Stimulated activated CD4-positive, alpha-beta T cell treated with anti-CD3 and anti-CD28 coated beads, Interleukin-1b, Interleukin-23, amount 100 ng/mL, for 4 hours (primary cell): ENCODE results near the gene PRR30.
A peak's percentile ranks its signal among the peaks of the same experiment; 100 is the strongest.
"Not testable (repeated sequence)": the region's sequence is repeated elsewhere in the genome, so short reads cannot be mapped to it uniquely, and the experiment has no call there.

Source experiments
- DNase-seq, 2 donors: peaks; one replicate each; pipeline ENCODE4 v3.0.0-alpha.2; 2020; ENCODE audit warnings: low read depth in 2 of 2

PRR30 gene

DNA sequence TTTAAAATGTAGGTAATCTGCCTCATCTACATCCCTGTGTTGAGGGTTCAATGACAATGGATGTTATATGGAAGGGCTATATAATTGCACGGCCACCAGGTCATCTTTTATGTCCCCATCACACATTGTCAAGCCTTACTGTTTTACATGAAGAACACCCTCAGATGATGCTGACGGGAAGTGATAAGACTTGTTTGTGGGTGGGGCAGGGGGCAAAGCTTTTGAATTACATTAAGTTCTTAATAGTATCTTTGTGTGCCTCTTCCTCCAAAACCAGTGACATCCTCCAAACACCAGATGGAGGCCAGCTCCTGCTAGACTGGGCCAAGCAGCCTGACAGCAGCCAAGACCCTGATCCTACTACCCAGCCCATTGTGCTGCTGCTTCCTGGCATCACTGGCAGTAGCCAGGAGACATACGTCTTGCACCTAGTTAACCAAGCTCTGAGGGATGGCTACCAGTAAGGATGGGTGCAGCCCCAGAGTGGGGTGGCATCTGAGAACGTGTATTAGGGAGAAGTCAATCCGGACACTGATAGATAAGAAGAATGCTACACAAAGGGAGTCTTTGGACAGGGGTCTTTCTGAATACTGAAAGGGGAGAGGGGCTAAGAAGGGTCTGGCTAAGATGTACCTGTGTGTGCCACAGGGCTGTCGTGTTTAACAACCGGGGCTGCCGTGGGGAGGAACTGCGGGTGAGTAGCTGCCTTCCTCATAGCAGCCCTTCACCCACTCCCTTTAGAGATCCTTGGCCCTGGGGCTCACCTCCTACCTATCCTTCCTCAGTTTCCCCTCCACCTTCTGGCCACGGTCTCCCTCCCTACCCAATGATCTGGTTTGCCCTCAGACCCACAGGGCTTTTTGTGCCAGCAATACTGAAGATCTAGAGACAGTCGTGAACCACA, 10.3 kb downstream of the PRR30 start:
- DNase-seq = no peak

DNA sequence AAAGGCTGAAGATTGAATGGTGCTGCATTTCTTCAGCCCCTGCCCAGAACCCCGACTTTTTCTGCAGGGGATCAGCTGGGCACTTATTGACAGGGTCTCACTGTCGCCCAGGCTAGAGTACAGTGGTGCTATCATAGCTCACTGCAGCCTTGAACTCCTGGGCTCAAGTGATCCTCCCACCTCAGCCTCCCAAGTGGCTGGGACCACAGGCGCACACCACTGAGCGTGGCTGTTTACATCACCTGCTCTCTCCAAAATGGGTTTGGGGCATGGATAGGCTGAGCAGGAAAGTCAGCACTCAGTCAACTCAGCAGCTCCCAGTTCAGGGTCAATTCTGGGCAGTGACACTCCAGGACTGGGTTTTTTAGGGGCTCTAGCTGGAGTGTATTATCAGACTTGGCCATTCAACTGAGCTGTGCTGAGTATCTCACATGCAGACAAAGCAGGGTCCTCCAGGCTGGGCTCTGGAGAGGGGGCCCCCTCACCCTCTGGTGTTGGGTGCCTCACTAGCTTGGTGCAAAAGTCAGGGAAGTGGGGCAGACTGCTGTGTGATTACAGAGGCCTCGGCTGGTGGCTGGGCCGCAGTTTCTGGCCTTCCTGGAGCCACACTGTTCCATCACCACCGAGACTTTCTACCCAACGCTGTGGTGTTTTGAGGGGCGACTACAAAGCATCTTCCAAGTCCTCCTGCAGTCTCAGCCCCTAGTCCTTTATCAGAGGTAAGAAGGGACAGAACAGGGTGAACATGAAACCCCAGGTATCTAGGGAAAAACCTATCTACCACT, 11.1 kb downstream of the PRR30 start:
- DNase-seq = no peak

DNA sequence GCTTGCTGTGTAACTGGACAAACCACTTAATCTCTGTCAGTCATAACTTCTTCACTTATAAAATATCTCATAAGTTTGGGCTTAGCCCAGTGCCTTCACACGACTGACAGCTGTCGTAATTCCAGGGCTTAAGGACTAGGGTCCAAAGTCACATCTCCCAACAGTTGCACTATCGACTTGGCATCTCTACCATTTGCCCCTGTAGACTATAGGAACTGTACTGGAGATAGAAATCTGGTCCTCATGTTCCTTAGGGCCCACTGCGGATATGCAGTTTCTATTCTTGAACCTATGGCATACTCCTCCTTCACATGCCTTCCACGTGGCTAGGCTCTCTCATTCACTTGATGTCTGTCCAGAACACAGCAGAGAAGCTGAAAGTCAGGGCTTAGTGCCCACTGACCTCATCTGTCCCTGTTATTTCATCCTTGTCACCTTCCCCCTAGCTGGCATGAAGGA, 12.9 kb downstream of the PRR30 start:
- DNase-seq = no peak

DNA sequence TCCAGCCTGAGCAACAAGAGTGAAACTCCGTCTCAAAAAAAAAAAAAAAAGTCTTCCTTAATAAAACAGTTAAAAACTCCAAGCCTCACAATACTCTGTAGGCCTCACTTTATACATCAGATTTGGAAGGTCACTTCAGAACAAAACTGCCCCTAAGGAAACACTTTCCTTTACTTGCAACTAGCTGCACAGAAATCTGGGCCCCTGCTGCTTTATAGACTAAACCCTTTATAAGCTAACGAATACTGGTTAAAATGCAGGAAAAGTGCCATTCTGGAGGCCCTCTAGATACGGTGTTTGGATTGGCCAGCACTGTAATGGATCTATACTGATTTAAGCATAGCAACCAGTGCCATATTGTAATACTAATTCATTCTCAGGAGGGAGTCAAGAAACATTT, 14.1 kb downstream of the PRR30 start:
- no peak for DNase-seq

DNA sequence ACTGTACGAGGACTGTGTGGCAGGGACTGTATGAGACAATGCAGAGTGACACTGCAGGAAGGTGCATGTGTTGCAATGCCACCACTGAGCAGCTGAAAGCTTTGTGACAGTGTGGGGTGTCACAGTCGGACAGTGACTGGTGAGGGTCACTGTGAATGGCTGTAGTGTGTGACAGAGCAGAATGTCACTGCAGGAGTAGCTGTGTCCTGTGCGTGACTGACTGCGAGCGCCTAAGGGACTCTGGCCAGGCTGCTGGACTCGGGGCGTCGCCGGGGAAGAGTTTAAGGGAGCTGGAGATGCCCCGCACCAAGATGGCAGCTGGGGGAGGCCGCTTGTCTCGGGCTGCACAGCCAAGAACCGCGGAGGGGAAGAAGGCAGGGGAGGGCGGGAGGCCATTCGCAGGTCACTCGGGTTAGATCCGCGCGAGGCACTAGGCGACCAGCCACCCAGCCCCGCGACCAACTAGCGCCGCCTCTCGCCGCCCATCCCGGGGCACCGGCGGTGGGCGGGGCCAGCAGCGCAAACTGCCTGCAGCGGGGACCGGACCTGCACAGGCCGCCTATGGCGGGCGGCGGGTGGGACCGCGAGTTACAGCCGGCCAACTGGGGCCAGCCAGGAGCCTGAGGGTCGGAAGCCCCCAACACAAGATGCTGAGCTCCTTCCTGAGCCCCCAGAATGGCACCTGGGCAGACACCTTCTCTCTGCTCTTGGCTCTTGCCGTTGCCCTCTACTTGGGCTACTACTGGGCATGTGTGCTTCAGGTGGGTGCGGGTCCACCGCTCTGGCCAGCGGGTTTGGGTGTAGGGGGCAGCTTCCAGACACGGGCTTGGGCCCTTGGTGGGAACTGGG, 15.7 kb downstream of the PRR30 start, which contains the start of gene ABHD1:
TSS of gene ABHD1 (plus strand) at position 514 of the 849 bp plus-strand sequence. CDS start at position 648, 134 bp downstream.
- DNase-seq = peak; percentile 37 to 61

DNA sequence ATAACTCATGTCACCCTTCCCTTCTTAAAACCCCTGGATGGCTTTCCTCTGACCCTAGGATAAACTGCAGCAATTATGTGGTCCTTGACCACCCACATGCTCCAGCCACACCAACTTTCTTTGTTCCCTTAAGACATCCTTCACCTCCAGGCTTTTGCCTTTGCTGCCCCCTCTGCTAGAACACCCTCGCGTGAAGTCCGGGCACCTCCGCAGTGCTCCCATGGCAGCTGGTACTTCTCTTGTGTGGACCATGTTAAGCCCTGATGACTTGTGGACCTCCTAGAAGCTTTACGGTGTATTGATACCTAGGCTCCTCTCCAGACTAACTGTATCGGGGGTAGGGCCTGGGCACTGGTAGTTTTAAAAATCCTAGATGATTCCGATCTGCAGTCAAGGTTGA, 16.4 kb downstream of the PRR30 start:
- DNase-seq = no peak

DNA sequence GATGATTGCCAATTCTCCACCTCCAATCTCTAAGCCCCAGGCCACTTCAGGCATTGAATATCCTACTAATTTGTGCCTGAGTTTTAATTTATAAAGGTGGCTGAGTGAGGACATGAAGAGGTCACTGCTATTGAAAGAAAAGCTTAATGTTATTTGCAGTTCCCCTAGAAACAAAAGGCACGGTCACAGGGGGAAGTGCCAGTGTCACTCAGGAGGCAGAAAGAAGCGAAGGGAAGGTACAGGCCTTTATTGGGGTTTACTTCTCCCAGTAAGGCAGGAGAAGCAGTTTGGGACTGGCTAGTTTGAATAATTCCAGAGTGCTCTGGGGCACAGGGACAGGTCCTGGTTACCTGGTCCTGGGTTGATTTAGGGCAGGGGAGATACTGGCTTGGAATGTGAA, 17.3 kb downstream of the PRR30 start:
- no peak for DNase-seq

DNA sequence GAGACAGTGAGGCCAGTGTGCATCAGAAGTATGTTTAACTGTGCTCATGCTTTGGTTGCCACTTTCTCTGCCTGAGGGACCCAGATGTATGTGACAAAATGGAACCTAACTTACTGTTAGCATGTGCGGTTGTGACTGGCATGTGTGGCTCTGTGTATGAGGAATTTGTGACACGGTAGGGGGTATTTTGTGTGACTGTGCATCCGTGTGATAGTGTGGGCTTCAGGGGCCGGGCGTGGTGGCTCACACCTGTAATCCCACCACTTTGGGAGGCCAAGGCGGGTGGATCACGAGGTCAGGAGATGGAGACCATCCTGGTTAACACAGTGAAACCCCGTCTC, 19.9 kb downstream of the PRR30 start:
- DNase-seq = not testable (repeated sequence)

DNA sequence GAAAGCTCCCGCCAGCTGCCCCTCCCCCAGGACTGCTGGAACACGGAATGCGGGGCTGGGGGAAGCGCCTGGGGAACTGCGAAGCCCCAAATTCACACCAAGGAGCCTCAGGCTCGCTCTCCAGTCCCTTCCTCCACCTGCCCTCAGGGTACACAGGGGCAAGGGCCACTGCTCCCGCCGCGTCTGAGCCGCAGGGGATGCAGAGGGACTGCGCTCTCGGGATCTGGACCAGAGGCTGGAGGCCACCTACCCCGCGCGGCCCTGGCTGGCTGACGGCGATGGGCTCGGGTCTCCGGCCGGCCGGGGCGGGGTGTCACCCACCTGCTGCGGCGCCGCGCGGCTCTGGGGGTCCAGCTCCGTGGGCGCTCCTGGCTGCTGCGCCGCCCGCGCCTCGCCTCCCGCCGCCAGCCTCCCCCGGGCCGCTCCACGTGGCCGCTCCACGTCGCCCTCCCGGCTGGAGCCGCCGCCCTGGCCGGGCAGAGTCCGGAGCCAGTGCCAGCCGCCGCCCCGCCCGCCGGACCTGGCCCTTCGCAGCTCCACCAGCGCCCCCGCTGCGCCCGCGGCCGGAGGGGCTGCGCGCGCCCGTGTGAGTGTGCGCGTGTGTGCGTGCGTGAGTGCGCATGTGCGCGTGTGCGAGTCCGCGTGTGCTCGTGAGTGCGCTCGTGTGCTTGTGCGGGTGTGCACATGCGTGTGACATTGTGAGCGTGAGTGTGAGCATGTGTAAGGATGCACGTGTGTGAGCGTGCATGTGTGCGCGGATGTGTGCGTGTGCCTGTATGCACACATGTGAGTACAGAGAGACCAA, 20.5 kb downstream of the PRR30 start, which contains the start of gene CGREF1:
TSS of gene CGREF1 (minus strand) at position 604 of the 805 bp plus-strand sequence. CDS start 14,762 bp downstream, outside the sequence.
- peak in 1 of 2 donors; percentile 27 for DNase-seq

DNA sequence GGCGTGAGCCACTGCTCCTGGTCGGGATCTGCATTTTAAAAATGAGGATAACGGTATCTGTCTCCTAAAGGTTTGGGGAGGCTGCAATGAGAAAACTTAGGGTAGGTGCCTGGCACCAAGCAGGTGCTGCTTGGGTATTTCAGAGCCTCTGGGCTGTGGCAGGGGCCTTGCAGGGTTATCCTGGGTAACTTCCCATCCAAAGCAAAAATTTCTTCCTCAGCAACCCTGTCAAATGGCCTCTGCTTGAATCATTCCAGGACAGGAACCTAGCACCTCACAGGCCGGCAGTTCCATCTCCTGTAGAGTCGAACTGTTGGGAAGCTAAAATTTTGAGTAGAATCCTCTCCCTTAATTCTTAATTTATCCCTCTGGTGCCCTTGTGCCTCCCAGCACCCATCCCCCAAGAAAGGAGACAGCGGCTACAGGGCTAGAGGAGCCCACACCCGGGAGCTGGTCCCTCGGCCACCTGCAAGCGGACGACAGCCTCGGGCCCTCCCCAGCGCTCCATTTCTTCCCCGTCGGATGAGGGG, 21.1 kb downstream of the PRR30 start:
- DNase-seq = no peak

DNA sequence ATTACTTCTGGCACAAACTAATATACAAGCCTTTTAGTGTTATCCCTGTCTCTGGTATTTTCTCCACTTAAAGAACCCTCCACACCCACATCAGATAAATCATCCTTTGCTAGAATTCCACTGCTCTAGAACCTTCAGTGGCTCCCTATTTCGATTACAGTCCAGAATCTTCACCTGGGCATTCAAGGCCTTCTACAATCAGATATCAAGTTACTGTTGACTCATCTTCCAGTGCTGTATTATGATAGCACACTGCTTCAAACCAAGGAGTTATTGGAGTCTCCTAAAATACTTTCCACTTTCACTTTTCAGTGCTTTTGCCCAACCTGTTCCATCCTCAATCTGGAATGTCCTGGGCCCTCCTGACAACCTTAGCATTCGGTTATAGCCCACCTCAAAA, 23.7 kb downstream of the PRR30 start:
- DNase-seq = no peak

DNA sequence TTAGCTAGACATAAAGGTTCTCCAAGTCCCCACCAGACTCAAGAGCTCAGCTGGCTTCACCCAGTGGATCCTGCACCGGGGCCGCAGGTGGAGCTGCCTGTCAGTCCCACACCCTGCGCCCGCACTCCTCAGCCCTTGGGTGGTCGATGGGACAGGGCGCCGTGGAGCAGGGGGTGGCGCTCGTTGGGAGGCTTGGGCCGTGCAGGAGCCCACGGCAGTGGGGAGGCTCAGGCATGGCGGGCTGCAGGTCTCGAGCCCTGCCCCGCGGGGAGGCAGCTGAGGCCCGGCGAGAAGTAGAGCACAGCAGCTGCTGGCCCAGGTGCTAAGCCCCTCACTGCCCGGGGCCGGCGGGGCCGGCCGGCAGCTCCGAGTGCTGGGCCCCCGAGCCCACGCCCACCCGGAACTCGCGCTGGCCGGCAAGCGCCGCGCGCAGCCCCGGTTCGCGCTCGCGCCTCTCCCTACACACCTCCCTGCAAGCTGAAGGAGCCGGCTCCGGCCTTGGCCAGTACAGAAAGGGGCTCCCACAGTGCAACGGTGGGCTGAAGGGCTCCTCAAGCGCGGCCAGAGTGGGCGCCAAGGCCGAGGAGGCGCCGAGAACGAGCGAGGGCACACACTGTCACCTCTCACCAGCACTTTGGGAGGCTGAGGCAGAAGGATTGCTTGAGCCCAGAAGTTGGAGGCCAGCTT, 27.7 kb downstream of the PRR30 start:
- not testable (repeated sequence) for DNase-seq

DNA sequence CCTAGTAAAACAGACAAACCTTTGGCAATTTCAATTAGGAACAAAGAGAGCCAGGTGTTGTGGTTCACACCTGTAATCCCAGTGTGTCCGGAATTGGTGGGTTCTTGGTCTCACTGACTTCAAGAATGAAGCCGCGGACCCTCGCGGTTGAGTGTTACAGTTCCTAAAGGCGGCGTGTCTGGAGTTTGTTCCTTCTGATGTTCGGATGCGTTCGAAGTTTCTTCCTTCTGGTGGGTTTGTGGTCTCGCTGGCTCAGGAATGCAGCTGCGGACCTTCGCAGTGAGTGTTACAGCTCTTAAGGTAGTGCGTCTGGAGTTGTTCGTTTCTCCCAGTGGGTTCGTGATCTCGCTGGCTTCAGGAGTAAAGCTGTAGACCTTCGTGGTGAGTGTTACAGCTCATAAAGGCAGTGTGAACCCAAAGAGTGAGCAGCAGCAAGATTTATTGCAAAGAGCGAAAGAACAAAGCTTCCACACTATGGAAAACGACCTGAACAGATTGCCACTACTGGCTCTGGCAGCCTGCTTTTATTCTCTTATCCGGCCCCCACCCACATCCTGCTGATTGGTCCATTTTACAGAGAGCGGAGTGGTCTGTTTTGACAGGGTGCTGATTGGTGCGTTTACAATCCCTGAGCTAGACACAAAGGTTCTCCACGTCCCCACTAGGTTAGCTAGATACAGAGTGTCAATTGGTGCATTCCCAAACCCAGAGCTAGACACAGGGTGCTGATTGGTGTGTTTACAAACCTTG, 28.4 kb downstream of the PRR30 start:
- not testable (repeated sequence) for DNase-seq

DNA sequence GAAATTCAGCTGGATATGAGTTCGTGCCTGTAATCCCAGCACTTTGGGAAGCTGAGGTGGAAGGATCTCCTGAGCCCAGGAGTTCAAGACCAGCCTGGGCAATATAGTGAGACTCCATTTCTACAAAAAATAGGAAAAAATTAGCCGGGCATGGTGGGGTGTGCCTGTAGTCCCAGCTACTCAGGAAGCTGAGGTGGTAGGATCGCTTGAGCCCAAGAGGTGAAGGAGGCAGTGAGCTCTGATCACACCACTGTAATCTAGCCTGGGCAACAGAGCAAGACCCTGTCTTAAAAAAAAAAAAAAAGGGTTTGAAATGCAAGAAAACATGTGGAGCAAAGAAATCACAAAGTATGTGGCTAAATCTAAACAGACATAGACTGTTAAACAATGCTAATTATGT, 30.1 kb downstream of the PRR30 start:
- DNase-seq = no peak

DNA sequence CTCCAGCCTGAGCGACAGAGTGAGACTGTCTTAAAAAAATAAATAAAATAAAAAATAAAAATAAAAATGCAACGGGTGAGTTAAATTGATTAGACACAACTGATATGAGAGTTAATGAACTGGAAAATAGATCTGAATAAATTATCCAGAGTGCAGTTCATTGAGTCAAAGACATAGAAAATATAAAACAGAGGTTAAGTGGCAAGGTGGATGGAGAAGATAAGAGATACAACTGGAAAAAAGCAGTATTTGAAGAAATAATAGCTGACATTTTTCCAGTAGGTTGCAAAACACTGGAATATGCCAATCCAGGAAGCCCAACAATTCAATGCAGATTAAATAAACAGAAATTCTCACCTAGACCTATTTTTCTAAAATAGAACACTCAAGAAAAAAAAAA, 31.0 kb downstream of the PRR30 start:
- DNase-seq = no peak

DNA sequence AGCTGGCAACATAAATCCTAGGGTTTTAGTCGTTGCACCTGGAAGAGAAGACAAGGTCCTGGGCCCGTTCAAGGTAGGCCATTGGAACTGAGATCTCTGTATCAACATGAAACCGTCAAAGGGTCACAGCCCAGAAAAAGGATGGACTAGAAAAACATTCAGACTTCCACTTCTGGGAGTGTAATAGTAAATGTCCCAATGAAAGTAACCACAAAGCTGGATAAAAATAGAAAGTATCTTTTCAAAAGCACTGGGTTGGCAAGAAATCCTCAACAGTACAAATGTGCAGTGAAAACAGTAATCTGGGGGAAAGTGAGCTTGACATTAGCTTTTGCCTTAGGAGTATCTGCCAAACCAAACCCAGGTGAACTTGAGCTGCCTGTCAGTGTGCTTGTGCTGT, 33.2 kb downstream of the PRR30 start:
- no peak for DNase-seq

DNA sequence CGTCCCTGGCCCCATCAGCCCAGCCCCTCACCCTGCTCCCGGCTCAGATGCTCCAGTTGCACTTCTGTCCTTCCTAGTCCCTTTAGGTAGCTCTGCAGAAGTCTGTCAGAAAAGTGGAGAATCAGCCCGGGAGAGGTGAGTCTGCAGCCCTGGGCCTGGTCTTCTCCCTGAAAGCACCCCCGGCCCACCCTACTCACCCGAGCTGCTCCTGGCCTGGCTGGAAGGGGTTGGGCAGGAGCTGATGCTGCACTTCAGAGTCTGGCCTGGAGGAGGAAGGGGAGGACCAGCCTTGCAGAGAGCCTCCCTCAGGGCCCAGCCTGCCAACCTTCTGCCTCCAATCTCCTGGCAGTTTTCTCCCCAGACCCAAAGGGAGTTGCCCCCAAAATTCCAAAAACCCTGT, 36.9 kb downstream of the PRR30 start:
- DNase-seq = no peak

DNA sequence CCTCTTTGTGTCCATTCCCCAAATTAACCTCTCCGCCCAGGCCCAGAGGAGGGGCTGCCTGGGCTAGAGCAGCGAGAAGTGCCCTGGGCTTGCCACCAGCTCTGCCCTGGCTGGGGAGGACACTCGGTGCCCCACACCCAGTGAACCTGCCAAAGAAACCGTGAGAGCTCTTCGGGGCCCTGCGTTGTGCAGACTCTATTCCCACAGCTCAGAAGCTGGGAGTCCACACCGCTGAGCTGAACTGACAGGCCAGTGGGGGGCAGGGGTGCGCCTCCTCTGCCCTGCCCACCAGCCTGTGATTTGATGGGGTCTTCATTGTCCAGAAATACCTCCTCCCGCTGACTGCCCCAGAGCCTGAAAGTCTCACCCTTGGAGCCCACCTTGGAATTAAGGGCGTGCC, 39.2 kb downstream of the PRR30 start:
- DNase-seq = no peak

DNA sequence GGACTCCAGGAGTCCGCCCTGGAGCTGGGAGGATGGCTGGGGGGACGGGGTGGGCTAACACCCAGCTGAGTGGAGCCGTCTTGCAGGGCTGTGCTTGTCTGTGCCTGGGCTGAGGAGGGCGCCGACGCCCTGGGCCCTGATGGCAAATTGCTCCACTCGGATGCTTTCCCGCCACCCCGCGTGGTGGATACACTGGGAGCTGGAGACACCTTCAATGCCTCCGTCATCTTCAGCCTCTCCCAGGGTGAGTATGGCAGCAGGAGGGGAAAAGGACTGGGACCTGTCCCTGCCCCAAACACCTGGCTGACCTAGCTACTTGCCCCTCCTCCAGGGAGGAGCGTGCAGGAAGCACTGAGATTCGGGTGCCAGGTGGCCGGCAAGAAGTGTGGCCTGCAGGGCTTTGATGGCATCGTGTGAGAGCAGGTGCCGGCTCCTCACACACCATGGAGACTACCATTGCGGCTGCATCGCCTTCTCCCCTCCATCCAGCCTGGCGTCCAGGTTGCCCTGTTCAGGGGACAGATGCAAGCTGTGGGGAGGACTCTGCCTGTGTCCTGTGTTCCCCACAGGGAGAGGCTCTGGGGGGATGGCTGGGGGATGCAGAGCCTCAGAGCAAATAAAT, 39.8 kb downstream of the PRR30 start:
- no peak for DNase-seq
